ENCODE data around the gene GNAI2.
"Not testable (repeated sequence)": the region's sequence is repeated elsewhere in the genome, so short reads cannot be mapped to it uniquely, and the experiment has no call there.

Gene GNAI2

DNA sequence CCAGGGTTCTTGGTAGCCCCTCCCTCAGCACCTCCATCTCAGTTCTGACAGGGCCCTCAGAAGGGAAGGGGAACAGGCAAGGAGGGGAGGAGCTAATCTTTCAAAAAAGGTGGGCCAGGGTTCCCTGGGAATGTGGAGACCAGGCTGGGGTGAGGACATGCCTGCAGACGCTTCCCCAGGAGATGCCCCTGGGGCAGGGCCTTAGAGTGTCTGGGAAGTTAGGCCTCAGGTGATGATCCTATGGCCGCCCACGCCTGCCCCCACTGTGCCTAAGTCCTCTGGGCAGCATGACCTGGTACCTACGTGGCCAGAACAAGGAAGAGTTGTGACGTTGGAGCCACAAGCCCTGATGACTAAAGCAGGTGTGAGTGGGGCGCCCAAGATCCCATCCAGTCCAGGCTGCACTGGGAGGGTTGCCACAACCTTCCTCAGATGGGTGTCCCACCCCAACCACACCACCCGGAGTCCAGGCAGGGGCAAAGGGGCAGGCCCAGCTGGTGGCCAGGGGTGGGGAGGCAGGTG lies 29.0 kb downstream of the GNAI2 start:
- Mint-ChIP-seq H3K27ac (no peak overlapping the region), H3K36me3 (no peaks in the 10 kb centered on the region), H3K4me1 (peaks cover 3% of the 10 kb centered on the region), H3K27me3 (peaks cover 7% of the 10 kb centered on the region), H3K9me3 (no peaks in the 10 kb centered on the region), H3K4me3 (no peak overlapping the region)
- ATAC-seq (ENCODE audit: low read depth) (no peak), DNase-seq (ENCODE audit: low spot score in 2 of 2) (no peak)

DNA sequence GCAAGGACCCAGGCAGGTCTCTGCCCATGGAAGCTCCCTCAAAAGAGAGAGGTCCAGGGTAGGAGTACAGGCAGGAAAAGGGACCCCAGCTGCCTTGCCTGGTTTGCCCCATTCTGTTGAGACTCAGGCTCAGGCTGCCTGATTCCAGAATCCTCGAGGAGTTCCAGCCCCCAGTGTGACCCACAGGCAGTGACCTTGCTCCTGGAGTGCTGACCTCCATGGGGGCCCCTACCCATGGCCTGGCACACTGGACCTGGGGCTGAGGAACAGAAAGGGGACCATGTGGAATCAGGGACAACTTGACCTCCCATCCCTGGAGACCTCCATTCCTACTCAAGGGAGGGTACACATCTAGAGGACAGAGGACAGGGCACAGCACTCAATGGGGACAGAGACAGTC lies 29.6 kb downstream of the GNAI2 start:
- peaks cover 7% of the 10 kb centered on the region for H3K27me3 Mint-ChIP-seq
- no peak overlapping the region for H3K27ac Mint-ChIP-seq
- no peak overlapping the region for H3K4me3 Mint-ChIP-seq
- no peaks in the 10 kb centered on the region for H3K36me3 Mint-ChIP-seq
- ATAC-seq (ENCODE audit: low read depth) (no peak), DNase-seq (ENCODE audit: low spot score in 2 of 2) (no peak)
- H3K9me3 Mint-ChIP-seq: no peaks in the 10 kb centered on the region
- peaks cover 3% of the 10 kb centered on the region for H3K4me1 Mint-ChIP-seq

- H3K27ac Mint-ChIP-seq: no peak overlapping the region
- DNase-seq (ENCODE audit: low spot score in 2 of 2) (no peak), ATAC-seq (ENCODE audit: low read depth) (no peak)
- H3K4me3 Mint-ChIP-seq: no peak overlapping the region
- peaks cover 7% of the 10 kb centered on the region for H3K27me3 Mint-ChIP-seq
- H3K9me3 Mint-ChIP-seq: no peaks in the 10 kb centered on the region
- H3K4me1 Mint-ChIP-seq: peaks cover 3% of the 10 kb centered on the region
- H3K36me3 Mint-ChIP-seq: no peaks in the 10 kb centered on the region
Measured at GRCh38 chr3:50266017-50266416, 30.0 kb downstream of the GNAI2 start.

DNA sequence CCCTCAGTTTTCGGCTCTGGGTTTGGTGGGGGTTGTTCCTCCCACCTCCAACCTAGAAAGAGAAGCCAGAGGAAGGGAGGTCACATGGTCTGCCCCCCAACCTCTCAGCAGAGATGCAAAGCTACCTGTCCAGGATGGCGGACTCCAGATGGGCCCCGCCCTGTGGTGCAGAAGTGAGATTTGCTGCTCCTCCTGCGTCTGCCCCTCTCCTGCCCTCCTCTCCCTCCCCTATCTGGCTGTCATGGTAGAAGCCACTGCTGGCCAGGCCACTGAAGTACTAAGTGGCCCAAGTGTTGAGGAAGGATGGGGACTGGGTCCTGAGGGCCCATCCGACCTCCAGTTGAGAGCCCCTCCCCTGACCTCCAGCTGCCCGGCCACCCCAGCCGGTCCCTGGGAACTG lies 30.8 kb downstream of the GNAI2 start:
- ATAC-seq (ENCODE audit: low read depth) (no peak), DNase-seq (ENCODE audit: low spot score in 2 of 2) (no peak)
- peaks cover 7% of the 10 kb centered on the region for H3K27me3 Mint-ChIP-seq
- no peaks in the 10 kb centered on the region for H3K36me3 Mint-ChIP-seq
- H3K4me3 Mint-ChIP-seq: no peak overlapping the region
- H3K4me1 Mint-ChIP-seq: peaks cover 3% of the 10 kb centered on the region
- H3K9me3 Mint-ChIP-seq: no peaks in the 10 kb centered on the region
- H3K27ac Mint-ChIP-seq: no peak overlapping the region

GRCh38 chr3:50267280-50267913 lies 31.4 kb downstream of the GNAI2 start:
- Mint-ChIP-seq H3K4me1 (peaks cover 3% of the 10 kb centered on the region), H3K36me3 (no peaks in the 10 kb centered on the region), H3K27ac (no peak overlapping the region), H3K4me3 (no peak overlapping the region), H3K9me3 (no peaks in the 10 kb centered on the region), H3K27me3 (peaks cover 7% of the 10 kb centered on the region)
- ATAC-seq (ENCODE audit: low read depth) (no peak), DNase-seq (ENCODE audit: low spot score in 2 of 2) (no peak)

GRCh38 chr3:50268276-50268675 lies 32.3 kb downstream of the GNAI2 start:
- no peak for ATAC-seq (ENCODE audit: low read depth)
- DNase-seq (ENCODE audit: low spot score in 2 of 2): no peak
- Mint-ChIP-seq H3K27ac (no peak overlapping the region), H3K27me3 (peaks cover 11% of the 10 kb centered on the region), H3K9me3 (no peaks in the 10 kb centered on the region), H3K4me1 (peaks cover 7% of the 10 kb centered on the region), H3K4me3 (no peak overlapping the region), H3K36me3 (no peaks in the 10 kb centered on the region)

- no peaks in the 10 kb centered on the region for H3K9me3 Mint-ChIP-seq
- no peaks in the 10 kb centered on the region for H3K36me3 Mint-ChIP-seq
- H3K4me3 Mint-ChIP-seq: no peak within 1 kb of the TSS
- no peak for DNase-seq (ENCODE audit: low spot score in 2 of 2)
- H3K27ac Mint-ChIP-seq: no peak within 1 kb of the TSS
- no peak for ATAC-seq (ENCODE audit: low read depth)
- H3K27me3 Mint-ChIP-seq: peaks cover 11% of the 10 kb centered on the region
- H3K4me1 Mint-ChIP-seq: peaks cover 7% of the 10 kb centered on the region
Measured at GRCh38 chr3:50268703-50269451, 32.9 kb downstream of the GNAI2 start, which contains the start of gene SEMA3B. Gene SEMA3B, plus strand, starts transcription at chr3:50269147. Its CDS starts 94 bp downstream, at chr3:50269241.

- ATAC-seq (ENCODE audit: low read depth): no peak
- Mint-ChIP-seq H3K27me3 (peaks cover 15% of the 10 kb centered on the region), H3K27ac (no peak overlapping the region), H3K4me1 (peaks cover 12% of the 10 kb centered on the region), H3K9me3 (no peaks in the 10 kb centered on the region), H3K4me3 (no peak overlapping the region), H3K36me3 (no peaks in the 10 kb centered on the region)
- no peak for DNase-seq (ENCODE audit: low spot score in 2 of 2)
Measured at GRCh38 chr3:50269460-50269859, 33.5 kb downstream of the GNAI2 start.

DNA sequence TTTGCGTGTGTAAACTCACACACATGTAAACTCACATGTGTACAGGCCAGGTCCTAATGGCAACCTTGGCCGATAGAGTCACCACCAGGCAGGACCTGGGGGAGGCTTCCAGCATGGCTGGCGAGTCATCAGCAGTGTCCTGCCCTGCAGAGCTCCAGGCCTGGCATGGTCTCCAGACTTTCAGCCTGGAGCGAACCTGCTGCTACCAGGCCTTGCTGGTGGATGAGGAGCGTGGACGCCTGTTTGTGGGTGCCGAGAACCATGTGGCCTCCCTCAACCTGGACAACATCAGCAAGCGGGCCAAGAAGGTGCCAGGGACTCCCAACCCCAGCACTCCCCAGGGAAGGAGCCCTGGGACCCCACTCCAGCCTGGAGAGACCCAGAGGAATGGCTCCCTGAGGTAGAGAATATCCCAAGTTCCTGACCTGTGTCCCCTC lies 34.0 kb downstream of the GNAI2 start:
- Mint-ChIP-seq H3K27ac (no peak overlapping the region), H3K4me1 (peaks cover 14% of the 10 kb centered on the region), H3K36me3 (no peaks in the 10 kb centered on the region), H3K27me3 (peaks cover 17% of the 10 kb centered on the region), H3K9me3 (no peaks in the 10 kb centered on the region), H3K4me3 (no peak overlapping the region)
- no peak for DNase-seq (ENCODE audit: low spot score in 2 of 2)
- ATAC-seq (ENCODE audit: low read depth): no peak

DNA sequence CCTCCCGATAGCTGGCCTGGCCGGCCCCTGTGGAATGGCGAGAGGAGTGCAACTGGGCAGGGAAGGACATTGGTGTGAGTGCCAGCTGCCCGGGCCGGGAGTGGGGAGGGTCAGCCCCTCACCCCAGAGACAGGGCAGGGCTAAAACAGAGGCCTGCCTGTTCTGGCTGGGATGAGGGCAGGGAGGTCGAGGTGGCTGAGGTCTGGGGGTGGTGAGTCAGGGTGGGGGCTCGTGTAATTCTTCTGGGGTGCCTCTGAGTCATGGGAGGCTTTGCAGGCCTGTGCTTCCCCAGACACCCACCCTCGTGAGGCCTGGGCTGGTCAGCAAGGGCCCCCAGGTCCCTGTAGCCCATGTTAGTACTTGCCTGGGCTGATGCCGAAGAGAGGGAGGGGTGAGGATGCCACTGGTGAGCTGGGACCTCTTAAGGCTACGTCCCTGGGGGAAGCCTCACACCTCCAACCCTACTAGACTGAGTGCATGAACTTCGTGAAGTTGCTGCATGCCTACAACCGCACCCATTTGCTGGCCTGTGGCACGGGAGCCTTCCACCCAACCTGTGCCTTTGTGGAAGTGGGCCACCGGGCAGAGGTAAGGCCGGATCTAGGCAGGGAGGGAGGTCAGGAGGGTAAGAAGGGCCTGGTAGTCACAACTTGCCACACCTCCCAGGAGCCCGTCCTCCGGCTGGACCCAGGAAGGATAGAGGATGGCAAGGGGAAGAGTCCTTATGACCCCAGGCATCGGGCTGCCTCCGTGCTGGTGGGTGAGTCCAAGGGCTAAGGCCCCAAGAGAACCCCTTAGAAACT lies 34.6 kb downstream of the GNAI2 start:
- Mint-ChIP-seq H3K4me1 (peaks cover 17% of the 10 kb centered on the region), H3K27ac (no peak overlapping the region), H3K4me3 (no peak overlapping the region), H3K27me3 (peaks cover 20% of the 10 kb centered on the region), H3K9me3 (no peaks in the 10 kb centered on the region), H3K36me3 (no peaks in the 10 kb centered on the region)
- ATAC-seq (ENCODE audit: low read depth) (no peak), DNase-seq (ENCODE audit: low spot score in 2 of 2) (no peak)

GRCh38 chr3:50271314-50271936 lies 35.4 kb downstream of the GNAI2 start:
- H3K9me3 Mint-ChIP-seq: no peaks in the 10 kb centered on the region
- no peak overlapping the region for H3K4me3 Mint-ChIP-seq
- DNase-seq (ENCODE audit: low spot score in 2 of 2) (no peak), ATAC-seq (ENCODE audit: low read depth) (no peak)
- H3K27ac Mint-ChIP-seq: no peak overlapping the region
- peaks cover 18% of the 10 kb centered on the region for H3K4me1 Mint-ChIP-seq
- H3K27me3 Mint-ChIP-seq: peaks cover 24% of the 10 kb centered on the region
- H3K36me3 Mint-ChIP-seq: no peaks in the 10 kb centered on the region

- Mint-ChIP-seq H3K27me3 (peaks cover 24% of the 10 kb centered on the region), H3K4me1 (peaks cover 18% of the 10 kb centered on the region)
- not testable (repeated sequence) for ATAC-seq (ENCODE audit: low read depth); H3K4me3 Mint-ChIP-seq; DNase-seq (ENCODE audit: low spot score in 2 of 2); H3K27ac Mint-ChIP-seq; H3K36me3 Mint-ChIP-seq; H3K9me3 Mint-ChIP-seq
Measured at GRCh38 chr3:50272538-50272910, 36.5 kb downstream of the GNAI2 start.

GRCh38 chr3:50272911-50273688 lies 37.1 kb downstream of the GNAI2 start:
- Mint-ChIP-seq H3K27ac (peak overlapping the region; percentile 56), H3K4me1 (peaks cover 18% of the 10 kb centered on the region), H3K27me3 (peaks cover 24% of the 10 kb centered on the region), H3K9me3 (no peaks in the 10 kb centered on the region), H3K36me3 (no peaks in the 10 kb centered on the region), H3K4me3 (peak overlapping the region; percentile 60)
- DNase-seq (ENCODE audit: low spot score in 2 of 2) (peak; percentile 94 to 98), ATAC-seq (ENCODE audit: low read depth) (peak; percentile 89)

Data from memory B cell (primary cell).